ENCODE measurements around the gene PLCB1. TPM values are rescaled to one million over a fixed set of nuclear protein-coding genes. Genes with fewer than 3 reads are reported as not detected.

Gene PLCB1
- total and polyA plus RNA-seq, 7 experiments from 2014 or later, result 0.56 to 17.6 (median 2.3) TPM

DNA sequence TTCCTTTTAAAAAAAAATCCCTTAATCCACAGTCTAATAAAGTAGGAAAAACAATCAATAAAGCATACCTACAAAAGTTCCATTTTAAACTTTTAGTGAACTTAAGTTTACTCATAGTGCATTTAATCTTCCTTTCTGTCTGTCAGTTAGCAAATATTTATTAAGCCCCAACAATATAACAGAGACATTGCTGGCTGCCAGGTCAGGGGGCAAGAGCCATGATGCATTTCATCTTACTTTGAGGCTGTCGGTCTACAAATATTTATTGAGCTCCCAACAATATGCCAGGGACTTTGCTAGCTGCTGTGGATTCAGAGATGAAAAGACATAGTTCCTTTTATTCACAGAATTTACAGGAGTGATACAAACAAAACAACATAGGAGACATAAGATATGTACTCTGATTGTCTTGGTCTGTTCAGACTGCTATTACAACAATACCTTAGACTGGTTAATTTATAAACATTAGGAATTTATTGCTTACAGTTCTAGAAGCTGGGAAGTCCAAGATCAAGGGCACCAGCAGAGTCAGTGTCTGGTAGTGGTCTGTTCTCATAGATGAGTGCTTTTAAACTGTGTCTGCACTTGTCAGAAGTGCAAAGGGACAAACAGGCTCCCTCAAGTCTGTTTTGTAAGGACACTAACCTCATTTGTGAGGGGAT, 118.6 kb downstream of the PLCB1 start:
- H3K36me3 Mint-ChIP-seq, result no peaks in the 10 kb centered on the region
- no peak overlapping the region for H3K27ac Mint-ChIP-seq
- H3K27ac ChIP-seq (ENCODE audit: low read depth, low read length), result no peak overlapping the region
- H3K4me1 ChIP-seq (ENCODE audit: control insufficient read depth in 2 of 2, insufficient read depth in 2 of 2, low read length in 2 of 2), result no peaks in the 10 kb centered on the region
- no peaks in the 10 kb centered on the region for H3K4me1 Mint-ChIP-seq
- no peaks in the 10 kb centered on the region for H3K36me3 ChIP-seq (ENCODE audit: control insufficient read depth in 2 of 3, insufficient read depth in 3 of 3, low read length in 3 of 3)
- H3K9me3 Mint-ChIP-seq, result no peaks in the 10 kb centered on the region
- H3K27me3 Mint-ChIP-seq, result no peaks in the 10 kb centered on the region
- H3K4me3 Mint-ChIP-seq, result no peak overlapping the region
- H3K9me3 ChIP-seq (ENCODE audit: control insufficient read depth in 2 of 3, low read length in 3 of 3), result no peaks in the 10 kb centered on the region
- ATAC-seq (no peak), DNase-seq (no peak)
- CTCF ChIA-PET, result no interaction called here
- H3K27me3 ChIP-seq (ENCODE audit: control insufficient read depth in 2 of 2, insufficient read depth in 2 of 2, low read length in 2 of 2), result no peaks in the 10 kb centered on the region
- intact Hi-C loops (cut with micrococcal nuclease), result no loop called here
- no peak overlapping the region for H3K4me3 ChIP-seq (ENCODE audit: low read length)
- POLR2A ChIA-PET, result no interaction called here

DNA sequence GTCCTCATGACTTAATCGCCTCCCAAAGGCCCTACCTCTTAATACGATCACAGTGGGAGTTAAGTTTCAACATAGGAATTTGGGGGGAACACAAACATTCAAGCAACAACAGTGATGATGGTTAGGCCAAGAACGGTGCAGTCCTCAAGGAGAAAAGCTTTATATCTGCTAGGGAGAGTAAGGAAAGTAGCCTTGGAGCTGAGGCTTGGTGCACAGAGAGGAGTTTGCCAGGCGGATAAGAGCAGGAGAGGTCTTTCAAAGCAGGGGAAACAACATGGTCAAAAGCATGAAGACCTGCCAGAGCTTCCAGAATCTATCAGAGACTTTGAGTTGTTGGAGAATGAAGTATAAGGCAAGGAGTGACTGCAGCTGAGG, 119.1 kb downstream of the PLCB1 start:
- Histone ChIP-seq H3K27ac (ENCODE audit: low read depth, low read length) (no peak overlapping the region), H3K4me3 (ENCODE audit: low read length) (no peak overlapping the region), H3K4me1 (ENCODE audit: control insufficient read depth in 2 of 2, insufficient read depth in 2 of 2, low read length in 2 of 2) (no peaks in the 10 kb centered on the region), H3K27me3 (ENCODE audit: control insufficient read depth in 2 of 2, insufficient read depth in 2 of 2, low read length in 2 of 2) (no peaks in the 10 kb centered on the region), H3K9me3 (ENCODE audit: control insufficient read depth in 2 of 3, low read length in 3 of 3) (no peaks in the 10 kb centered on the region), H3K36me3 (ENCODE audit: control insufficient read depth in 2 of 3, insufficient read depth in 3 of 3, low read length in 3 of 3) (no peaks in the 10 kb centered on the region)
- Mint-ChIP-seq H3K27me3 (no peaks in the 10 kb centered on the region), H3K36me3 (no peaks in the 10 kb centered on the region), H3K4me3 (no peak overlapping the region), H3K4me1 (peaks cover 0 to 1% (median 0%) of the 10 kb centered on the region in 7 donors), H3K27ac (no peak overlapping the region), H3K9me3 (no peaks in the 10 kb centered on the region)
- intact Hi-C loops (cut with micrococcal nuclease), result no loop called here
- ChIA-PET CTCF (no interaction called here), POLR2A (no interaction called here)
- ATAC-seq (no peak), DNase-seq (no peak)

DNA sequence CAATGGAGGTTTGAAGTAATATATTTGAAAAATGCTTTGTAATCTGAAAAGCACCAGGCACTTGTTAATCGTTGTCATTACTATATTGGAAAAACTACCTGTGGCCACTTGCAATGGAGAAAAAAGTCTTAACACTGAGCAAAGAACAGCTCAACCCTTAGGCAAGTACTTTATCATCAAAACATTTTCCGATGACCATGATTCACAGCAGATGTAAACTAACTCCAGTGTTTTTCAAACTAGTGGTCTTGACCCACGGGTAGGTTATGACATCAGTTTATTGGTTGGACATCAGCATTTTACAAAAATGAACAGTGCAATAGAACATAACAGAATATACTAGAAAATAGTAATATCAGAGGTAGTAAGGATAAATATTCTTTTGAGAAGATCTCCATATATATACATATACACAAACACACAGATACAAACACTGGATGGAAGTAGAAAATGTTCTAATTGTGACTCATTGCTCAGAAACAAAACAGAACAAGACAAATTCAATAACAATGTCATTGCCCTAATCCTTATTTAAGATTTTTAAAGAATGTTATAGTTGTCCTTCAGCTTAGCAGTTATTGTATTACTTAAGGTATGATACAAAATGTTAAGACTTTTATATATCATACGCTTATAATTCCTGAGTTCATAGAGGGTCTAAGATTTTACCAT, 123.0 kb downstream of the PLCB1 start:
- no peak overlapping the region for H3K4me3 Mint-ChIP-seq
- intact Hi-C loops (cut with micrococcal nuclease), result no loop called here
- no peaks in the 10 kb centered on the region for H3K27me3 Mint-ChIP-seq
- no peaks in the 10 kb centered on the region for H3K4me1 ChIP-seq (ENCODE audit: control insufficient read depth in 2 of 2, insufficient read depth in 2 of 2, low read length in 2 of 2)
- POLR2A ChIA-PET, result no interaction called here
- H3K36me3 ChIP-seq (ENCODE audit: control insufficient read depth in 2 of 3, insufficient read depth in 3 of 3, low read length in 3 of 3), result no peaks in the 10 kb centered on the region
- H3K36me3 Mint-ChIP-seq, result no peaks in the 10 kb centered on the region
- no peak overlapping the region for H3K4me3 ChIP-seq (ENCODE audit: low read length)
- H3K27me3 ChIP-seq (ENCODE audit: control insufficient read depth in 2 of 2, insufficient read depth in 2 of 2, low read length in 2 of 2), result no peaks in the 10 kb centered on the region
- CTCF ChIA-PET, result no interaction called here
- DNase-seq (no peak), ATAC-seq (no peak)
- no peak overlapping the region for H3K27ac Mint-ChIP-seq
- H3K4me1 Mint-ChIP-seq, result peaks cover 0 to 3% (median 0%) of the 10 kb centered on the region in 7 donors
- H3K27ac ChIP-seq (ENCODE audit: low read depth, low read length), result no peak overlapping the region
- H3K9me3 ChIP-seq (ENCODE audit: control insufficient read depth in 2 of 3, low read length in 3 of 3), result no peaks in the 10 kb centered on the region
- no peaks in the 10 kb centered on the region for H3K9me3 Mint-ChIP-seq

DNA sequence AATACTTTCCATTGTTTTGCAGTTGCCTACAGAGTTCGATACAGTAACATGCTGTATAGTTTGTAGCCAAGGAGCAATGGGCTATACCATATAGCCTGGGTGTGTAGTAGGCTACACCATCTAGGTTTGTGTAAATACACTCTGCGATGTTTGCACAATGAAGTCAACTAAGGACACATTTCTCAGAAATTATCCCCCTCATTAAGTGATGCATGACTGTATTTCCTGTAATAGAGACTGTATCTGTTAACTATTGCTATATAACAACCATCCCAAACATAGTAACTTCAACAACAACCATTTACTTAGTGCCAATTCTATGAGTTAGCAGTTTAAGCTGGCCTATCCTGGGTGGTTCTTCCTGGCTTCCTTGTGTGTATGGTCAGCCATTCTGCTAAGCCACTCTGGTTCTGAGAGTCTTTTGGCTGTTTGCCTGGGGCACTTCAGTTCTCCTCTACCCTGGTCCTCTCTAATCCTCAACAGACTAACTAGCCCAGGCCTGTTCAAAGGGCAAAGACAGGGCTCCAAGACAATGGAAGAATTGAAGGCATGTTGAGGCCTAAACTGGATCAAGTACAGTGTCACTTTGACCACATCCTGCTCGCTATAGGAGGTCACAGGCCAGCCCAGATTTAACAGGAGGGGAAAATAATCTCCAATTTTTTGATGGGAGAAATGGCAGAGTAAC, 124.0 kb downstream of the PLCB1 start:
- intact Hi-C loops (cut with micrococcal nuclease), result no loop called here
- peak overlapping the region in 1 of 9 donors; percentile 26 for H3K27ac Mint-ChIP-seq
- no peaks in the 10 kb centered on the region for H3K9me3 ChIP-seq (ENCODE audit: control insufficient read depth in 2 of 3, low read length in 3 of 3)

DNA sequence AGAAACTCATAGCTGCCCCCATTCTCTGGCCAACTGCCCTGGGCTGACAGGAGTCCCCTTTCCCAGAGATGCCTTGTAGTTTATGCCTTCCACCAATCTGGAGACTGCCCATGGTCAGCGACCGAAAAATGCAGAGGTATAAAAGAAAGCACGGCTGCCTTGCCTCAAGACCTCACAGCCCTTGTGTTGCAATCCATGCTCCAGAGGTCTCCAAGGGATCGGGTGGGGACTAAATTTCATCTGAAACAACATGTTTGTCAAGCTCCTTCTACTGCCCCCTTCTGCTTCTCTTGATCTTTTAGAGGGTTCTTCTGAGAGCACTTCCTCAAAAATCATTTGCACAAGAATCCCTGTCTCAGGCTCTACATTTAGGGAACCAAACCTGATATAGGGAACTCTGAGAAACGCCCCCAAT, 128.8 kb downstream of the PLCB1 start:
- Histone ChIP-seq H3K9me3 (ENCODE audit: control insufficient read depth in 2 of 3, low read length in 3 of 3) (no peaks in the 10 kb centered on the region), H3K4me1 (ENCODE audit: control insufficient read depth in 2 of 2, insufficient read depth in 2 of 2, low read length in 2 of 2) (no peaks in the 10 kb centered on the region), H3K27ac (ENCODE audit: low read depth, low read length) (no peak overlapping the region), H3K4me3 (ENCODE audit: low read length) (no peak overlapping the region), H3K27me3 (ENCODE audit: control insufficient read depth in 2 of 2, insufficient read depth in 2 of 2, low read length in 2 of 2) (no peaks in the 10 kb centered on the region), H3K36me3 (ENCODE audit: control insufficient read depth in 2 of 3, insufficient read depth in 3 of 3, low read length in 3 of 3) (no peaks in the 10 kb centered on the region)
- Mint-ChIP-seq H3K4me1 (peaks cover 0 to 3% (median 0%) of the 10 kb centered on the region in 7 donors), H3K9me3 (no peaks in the 10 kb centered on the region), H3K4me3 (no peak overlapping the region), H3K27me3 (no peaks in the 10 kb centered on the region), H3K36me3 (no peaks in the 10 kb centered on the region), H3K27ac (no peak overlapping the region)
- CTCF ChIA-PET, result no interaction called here
- POLR2A ChIA-PET, result no interaction called here
- intact Hi-C loops (cut with micrococcal nuclease), result no loop called here
- no peak for ATAC-seq
- DNase-seq, result no peak

More for the DNA sequence above, 124.0 kb downstream of the PLCB1 start:
- DNase-seq (no peak), ATAC-seq (no peak)
- Mint-ChIP-seq H3K27me3 (no peaks in the 10 kb centered on the region), H3K36me3 (no peaks in the 10 kb centered on the region), H3K9me3 (no peaks in the 10 kb centered on the region), H3K4me3 (no peak overlapping the region), H3K4me1 (peaks cover 0 to 3% (median 0%) of the 10 kb centered on the region in 7 donors)
- no peak overlapping the region for H3K27ac ChIP-seq (ENCODE audit: low read depth, low read length)
- H3K4me3 ChIP-seq (ENCODE audit: low read length), result no peak overlapping the region
- POLR2A ChIA-PET, result no interaction called here
- H3K27me3 ChIP-seq (ENCODE audit: control insufficient read depth in 2 of 2, insufficient read depth in 2 of 2, low read length in 2 of 2), result no peaks in the 10 kb centered on the region
- no peaks in the 10 kb centered on the region for H3K36me3 ChIP-seq (ENCODE audit: control insufficient read depth in 2 of 3, insufficient read depth in 3 of 3, low read length in 3 of 3)
- H3K4me1 ChIP-seq (ENCODE audit: control insufficient read depth in 2 of 2, insufficient read depth in 2 of 2, low read length in 2 of 2), result no peaks in the 10 kb centered on the region
- CTCF ChIA-PET, result no interaction called here

DNA sequence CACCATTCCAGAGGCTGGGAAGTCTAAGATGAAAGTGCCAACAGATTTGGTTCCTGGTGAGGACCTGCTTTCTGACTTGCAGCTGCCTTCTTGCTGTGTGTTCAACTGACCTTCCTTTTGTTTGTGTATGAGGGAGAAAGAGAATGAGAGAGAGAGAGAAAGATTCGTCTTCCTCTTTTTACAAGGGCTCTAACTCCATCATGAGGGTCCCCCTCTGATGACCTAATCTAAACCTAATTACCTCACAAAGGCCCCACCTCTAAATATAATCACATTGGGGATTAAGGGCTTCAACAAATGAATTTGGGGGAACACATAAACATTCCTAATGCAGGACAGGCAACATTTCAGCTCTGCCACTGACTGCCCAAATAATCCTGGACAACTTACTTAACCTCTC, 130.7 kb downstream of the PLCB1 start:
- intact Hi-C loops (cut with micrococcal nuclease), result no loop called here
- Mint-ChIP-seq H3K27me3 (no peaks in the 10 kb centered on the region), H3K4me3 (no peak overlapping the region), H3K36me3 (no peaks in the 10 kb centered on the region), H3K4me1 (peaks cover 0 to 2% (median 0%) of the 10 kb centered on the region in 7 donors), H3K9me3 (peaks cover 0 to 2% (median 0%) of the 10 kb centered on the region in 11 donors), H3K27ac (no peak overlapping the region)
- DNase-seq (no peak), ATAC-seq (no peak)
- no peaks in the 10 kb centered on the region for H3K4me1 ChIP-seq (ENCODE audit: control insufficient read depth in 2 of 2, insufficient read depth in 2 of 2, low read length in 2 of 2)
- H3K9me3 ChIP-seq (ENCODE audit: control insufficient read depth in 2 of 3, low read length in 3 of 3), result no peaks in the 10 kb centered on the region
- POLR2A ChIA-PET, result no interaction called here
- no peak overlapping the region for H3K4me3 ChIP-seq (ENCODE audit: low read length)
- H3K27ac ChIP-seq (ENCODE audit: low read depth, low read length), result no peak overlapping the region
- H3K27me3 ChIP-seq (ENCODE audit: control insufficient read depth in 2 of 2, insufficient read depth in 2 of 2, low read length in 2 of 2), result no peaks in the 10 kb centered on the region
- CTCF ChIA-PET, result no interaction called here
- no peaks in the 10 kb centered on the region for H3K36me3 ChIP-seq (ENCODE audit: control insufficient read depth in 2 of 3, insufficient read depth in 3 of 3, low read length in 3 of 3)

DNA sequence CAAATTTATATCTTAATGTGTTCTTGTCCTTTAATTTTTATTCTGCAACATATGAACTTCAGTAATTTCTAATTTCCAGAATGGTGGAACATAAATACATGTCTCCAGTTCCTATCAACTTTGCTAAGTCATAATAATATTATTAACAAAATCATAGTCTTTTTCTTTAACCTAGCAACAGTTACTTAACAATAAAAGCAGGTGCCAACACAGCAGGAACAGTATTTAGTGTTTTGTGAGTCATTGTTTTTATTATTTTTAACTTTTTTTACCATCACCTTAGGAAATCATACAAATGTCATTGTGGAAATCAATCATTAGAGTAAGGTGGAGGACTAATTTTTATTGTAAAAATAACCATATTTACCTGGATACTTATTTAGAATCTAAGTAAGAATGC, 133.5 kb downstream of the PLCB1 start:
- Mint-ChIP-seq H3K36me3 (peaks cover 0 to 4% (median 0%) of the 10 kb centered on the region in 5 donors), H3K27ac (no peak overlapping the region), H3K9me3 (peaks cover 0 to 2% (median 0%) of the 10 kb centered on the region in 11 donors), H3K4me1 (peaks cover 0 to 2% (median 0%) of the 10 kb centered on the region in 7 donors), H3K4me3 (no peak overlapping the region), H3K27me3 (no peaks in the 10 kb centered on the region)
- Histone ChIP-seq H3K4me1 (ENCODE audit: control insufficient read depth in 2 of 2, insufficient read depth in 2 of 2, low read length in 2 of 2) (no peaks in the 10 kb centered on the region), H3K36me3 (ENCODE audit: control insufficient read depth in 2 of 3, insufficient read depth in 3 of 3, low read length in 3 of 3) (no peaks in the 10 kb centered on the region), H3K4me3 (ENCODE audit: low read length) (no peak overlapping the region), H3K27me3 (ENCODE audit: control insufficient read depth in 2 of 2, insufficient read depth in 2 of 2, low read length in 2 of 2) (no peaks in the 10 kb centered on the region), H3K27ac (ENCODE audit: low read depth, low read length) (no peak overlapping the region), H3K9me3 (ENCODE audit: control insufficient read depth in 2 of 3, low read length in 3 of 3) (no peaks in the 10 kb centered on the region)
- ChIA-PET CTCF (no interaction called here), POLR2A (no interaction called here)
- DNase-seq (no peak), ATAC-seq (no peak)
- intact Hi-C loops (cut with micrococcal nuclease), result no loop called here
